WTC11 (cell line): ENCODE data around the gene NDUFA11.
"Not testable (repeated sequence)": the region's sequence is repeated elsewhere in the genome, so short reads cannot be mapped to it uniquely, and the experiment has no call there.

Source experiments
- ATF2 ChIP-seq: sonication (generic); formaldehyde crosslinking; IDR thresholded peaks from 2 replicates; pipeline ENCODE4 v1.8.1; 2022; ENCODE audit warnings: low read depth, missing genetic modification reagents, borderline replicate concordance
- ATF3 ChIP-seq: sonication (generic); formaldehyde crosslinking; conservative IDR thresholded peaks from 2 replicates; pipeline ENCODE4 v1.8.1; 2022; ENCODE audit warnings: mild to moderate bottlenecking, missing genetic modification reagents
- CTCF ChIP-seq: fragments of 200-600 bp; IDR thresholded peaks from 2 replicates; pipeline ENCODE4 v1.8.0; 2022; ENCODE audit warnings: antibody characterized with exemption
- E2F4 ChIP-seq: sonication (generic); formaldehyde crosslinking; IDR thresholded peaks from 2 replicates; pipeline ENCODE4 v1.8.1; 2022; ENCODE audit warnings: low read depth, mild to moderate bottlenecking, moderate library complexity, missing genetic modification reagents, borderline replicate concordance
- JAZF1 ChIP-seq: fragments of 250-450 bp; sonication (Bioruptor Pico); IDR thresholded peaks from 2 replicates; pipeline ENCODE4 v1.9.0; 2021; ENCODE audit warnings: moderate library complexity, mild to moderate bottlenecking, inconsistent platforms
- JUN ChIP-seq: sonication (generic); formaldehyde crosslinking; IDR thresholded peaks from 2 replicates; pipeline ENCODE4 v1.8.0; 2023; ENCODE audit warnings: mild to moderate bottlenecking, missing genetic modification reagents
- MAX ChIP-seq: sonication (generic); formaldehyde crosslinking; IDR thresholded peaks from 2 replicates; pipeline ENCODE4 v1.8.0; 2022; ENCODE audit warnings: mild to moderate bottlenecking, missing genetic modification reagents
- NR3C1 ChIP-seq: sonication (generic); formaldehyde crosslinking; conservative IDR thresholded peaks from 2 replicates; pipeline ENCODE4 v1.8.1; 2023; ENCODE audit warnings: low read depth, mild to moderate bottlenecking, missing genetic modification reagents
- USF1 ChIP-seq: sonication (generic); formaldehyde crosslinking; IDR thresholded peaks from 2 replicates; pipeline ENCODE4 v1.8.0; 2022; ENCODE audit warnings: mild to moderate bottlenecking, missing genetic modification reagents
- ZBTB43 ChIP-seq: sonication (generic); formaldehyde crosslinking; IDR thresholded peaks from 2 replicates; pipeline ENCODE4 v1.8.1; 2023; ENCODE audit warnings: mild to moderate bottlenecking, missing genetic modification reagents
- ZNF219 ChIP-seq: sonication (generic); formaldehyde crosslinking; IDR thresholded peaks from 2 replicates; pipeline ENCODE4 v1.8.0; 2023; ENCODE audit warnings: missing genetic modification reagents, mild to moderate bottlenecking, borderline replicate concordance
- ZNF317 ChIP-seq: sonication (generic); formaldehyde crosslinking; IDR thresholded peaks from 2 replicates; pipeline ENCODE4 v1.8.1; 2023; ENCODE audit warnings: low read depth, mild to moderate bottlenecking, moderate library complexity, missing genetic modification reagents, borderline replicate concordance
- ZNF671 ChIP-seq: fragments of 250-450 bp; sonication (Bioruptor Pico); IDR thresholded peaks from 2 replicates; pipeline ENCODE4 v1.8.0; 2021; ENCODE audit warnings: mild to moderate bottlenecking

GRCh38 chr19:5874496-5874895, 29.1 kb downstream of the NDUFA11 start:
- TF ChIP-seq JUN (CRISPR knock-in tag); CTCF; USF1 (CRISPR knock-in tag); E2F4; ZNF317; ATF3 (CRISPR knock-in tag); ZNF219 (CRISPR knock-in tag); JAZF1 (CRISPR knock-in tag); ATF2 (CRISPR knock-in tag); ZBTB43 (CRISPR knock-in tag); NR3C1 (CRISPR knock-in tag); MAX (CRISPR knock-in tag); ZNF671: not testable (repeated sequence)
